ENCODE measurements around the gene DUSP12. TPM values are rescaled to one million over a fixed set of nuclear protein-coding genes. Genes with fewer than 3 reads are reported as not detected.

Gene DUSP12
- total and polyA plus RNA-seq, 2 donors (not counting 1 experiment from before 2014, with no cell fraction given): 29.5 to 41.9 TPM

DNA sequence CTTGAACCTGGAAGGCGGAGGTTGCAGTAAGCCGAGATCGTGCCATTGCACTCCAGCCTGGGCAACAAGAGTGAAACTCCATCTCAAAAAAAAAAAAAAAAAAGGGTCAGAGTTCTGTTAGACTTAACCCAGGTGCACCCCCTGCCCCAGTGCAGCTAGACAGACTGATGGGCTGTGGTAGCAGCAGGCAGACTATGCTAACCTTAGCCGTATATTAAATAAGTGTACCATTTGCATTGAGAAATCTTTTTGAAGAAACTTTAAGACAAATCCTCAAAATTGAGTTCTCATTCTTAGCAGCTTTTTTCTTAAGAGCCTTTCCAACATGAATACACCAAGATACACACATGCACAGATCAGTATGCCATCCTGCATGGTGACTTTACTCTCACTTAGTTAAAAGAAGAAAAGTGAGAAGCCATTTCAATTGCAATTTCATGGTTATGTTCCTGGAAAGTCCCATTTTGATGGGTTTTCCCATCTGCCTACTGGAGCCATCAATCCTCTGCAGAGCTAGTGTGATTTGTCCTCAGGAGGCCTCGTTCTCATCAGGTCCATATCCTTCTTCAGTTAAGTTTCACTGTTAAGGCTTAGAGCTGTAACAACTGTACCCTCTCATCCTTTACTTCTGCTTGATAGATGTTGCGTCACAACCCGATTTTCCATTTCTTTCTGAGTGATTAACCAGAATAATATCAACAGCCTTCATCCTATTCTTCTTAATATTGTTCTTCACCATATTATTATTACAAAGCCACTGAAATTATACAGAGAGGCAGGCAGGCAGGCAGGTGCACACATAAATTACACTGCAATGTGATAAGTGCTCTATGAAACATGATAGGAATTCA, 21.0 kb upstream of the DUSP12 start:
- Histone ChIP-seq H3K27me3 (replicated peaks in 1 of 4; ENCODE audit: control extremely low read depth in 1 of 4, control insufficient read depth in 3 of 4, insufficient read depth in 4 of 4, low read length in 3 of 4) (peaks cover 0 to 3% (median 0%) of the 10 kb centered on the region in 4 experiments), H3K9ac (ENCODE audit: low read length) (no peak overlapping the region), H3K36me3 (replicated peaks in 1 of 2; ENCODE audit: control extremely low read depth in 1 of 2, control insufficient read depth in 1 of 2, extremely low read depth in 1 of 2, insufficient read depth in 2 of 2, low read length in 1 of 2) (no peaks in the 10 kb centered on the region), H2AFZ (ENCODE audit: insufficient read depth, low read depth, low read length, poor library complexity, severe bottlenecking) (no peak overlapping the region), H3K9me3 (ENCODE audit: control extremely low read depth in 1 of 3, control insufficient read depth in 2 of 3, insufficient read depth in 1 of 3, low read length in 2 of 3) (no peaks in the 10 kb centered on the region), H3K79me2 (ENCODE audit: control insufficient read depth, insufficient read depth, low read length) (no peaks in the 10 kb centered on the region), H3K4me3 (ENCODE audit: control extremely low read depth in 1 of 5, extremely low read depth in 1 of 5, insufficient read depth in 1 of 5, low read depth in 2 of 5, low read length in 4 of 5) (no peak overlapping the region), H3K4me1 (ENCODE audit: control insufficient read depth in 2 of 2, insufficient read depth in 2 of 2, low read length in 2 of 2) (peaks cover 14 to 27% of the 10 kb centered on the region in 2 donors), H4K20me1 (ENCODE audit: control insufficient read depth, insufficient read depth, low read length, poor library complexity, severe bottlenecking) (no peaks in the 10 kb centered on the region), H3K27ac (ENCODE audit: low read length in 2 of 2) (peak overlapping the region in 1 of 2 donors; percentile 9), H3K4me2 (replicated peaks; ENCODE audit: low read depth, low read length, poor library complexity, severe bottlenecking) (no peak overlapping the region)
- Mint-ChIP-seq H3K27ac (peak overlapping the region; percentile 57), H3K4me1 (peaks cover 40% of the 10 kb centered on the region), H3K9me3 (ENCODE audit: insufficient read depth) (no peaks in the 10 kb centered on the region), H3K4me3 (peak overlapping the region; percentile 5), H3K27me3 (no peaks in the 10 kb centered on the region)
- intact Hi-C loops (cut with micrococcal nuclease): loop anchor here (5.0 kb wide), 1 partner anchor 46 kb away; no protein-coding TSS in a partner anchor
- no peak for ATAC-seq (ENCODE audit: low read depth)
- POLR2A ChIA-PET: interaction anchor here (4.1 kb wide), 1 partner anchor 11 kb away, joined by 82 read pairs; no protein-coding TSS in a partner anchor
- WGBS (ENCODE audit: insufficient coverage): 35% methylated on average over 3 of the region's 7 CpGs
- DNase-seq: peak; percentile 47
- no peak for TF ChIP-seq EZH2 (IDR thresholded peaks at IDR 0.05; ENCODE audit: borderline replicate concordance, insufficient read depth, low read depth, low read length, poor library complexity, severe bottlenecking)
- TF ChIP-seq, protein P1, sequence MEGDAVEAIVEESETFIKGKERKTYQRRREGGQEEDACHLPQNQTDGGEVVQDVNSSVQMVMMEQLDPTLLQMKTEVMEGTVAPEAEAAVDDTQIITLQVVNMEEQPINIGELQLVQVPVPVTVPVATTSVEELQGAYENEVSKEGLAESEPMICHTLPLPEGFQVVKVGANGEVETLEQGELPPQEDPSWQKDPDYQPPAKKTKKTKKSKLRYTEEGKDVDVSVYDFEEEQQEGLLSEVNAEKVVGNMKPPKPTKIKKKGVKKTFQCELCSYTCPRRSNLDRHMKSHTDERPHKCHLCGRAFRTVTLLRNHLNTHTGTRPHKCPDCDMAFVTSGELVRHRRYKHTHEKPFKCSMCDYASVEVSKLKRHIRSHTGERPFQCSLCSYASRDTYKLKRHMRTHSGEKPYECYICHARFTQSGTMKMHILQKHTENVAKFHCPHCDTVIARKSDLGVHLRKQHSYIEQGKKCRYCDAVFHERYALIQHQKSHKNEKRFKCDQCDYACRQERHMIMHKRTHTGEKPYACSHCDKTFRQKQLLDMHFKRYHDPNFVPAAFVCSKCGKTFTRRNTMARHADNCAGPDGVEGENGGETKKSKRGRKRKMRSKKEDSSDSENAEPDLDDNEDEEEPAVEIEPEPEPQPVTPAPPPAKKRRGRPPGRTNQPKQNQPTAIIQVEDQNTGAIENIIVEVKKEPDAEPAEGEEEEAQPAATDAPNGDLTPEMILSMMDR (IDR thresholded peaks at IDR 0.05): no peak
- CTCF ChIA-PET: interaction anchor here (0.6 to 8.6 kb wide), 6 partner anchors 10 to 244 kb away, joined by 3 to 142 read pairs (median 4); partner anchors contain the start of gene FCRLA

Data from B cell (primary cell).